Measurements from ENCODE around the gene KRT80. TPM values are rescaled to one million over a fixed set of nuclear protein-coding genes. Genes with fewer than 3 reads are reported as not detected.

Gene KRT80
- polyA plus RNA-seq, 4 donors, result 0.13 to 3.2 (median 0.58) TPM

DNA sequence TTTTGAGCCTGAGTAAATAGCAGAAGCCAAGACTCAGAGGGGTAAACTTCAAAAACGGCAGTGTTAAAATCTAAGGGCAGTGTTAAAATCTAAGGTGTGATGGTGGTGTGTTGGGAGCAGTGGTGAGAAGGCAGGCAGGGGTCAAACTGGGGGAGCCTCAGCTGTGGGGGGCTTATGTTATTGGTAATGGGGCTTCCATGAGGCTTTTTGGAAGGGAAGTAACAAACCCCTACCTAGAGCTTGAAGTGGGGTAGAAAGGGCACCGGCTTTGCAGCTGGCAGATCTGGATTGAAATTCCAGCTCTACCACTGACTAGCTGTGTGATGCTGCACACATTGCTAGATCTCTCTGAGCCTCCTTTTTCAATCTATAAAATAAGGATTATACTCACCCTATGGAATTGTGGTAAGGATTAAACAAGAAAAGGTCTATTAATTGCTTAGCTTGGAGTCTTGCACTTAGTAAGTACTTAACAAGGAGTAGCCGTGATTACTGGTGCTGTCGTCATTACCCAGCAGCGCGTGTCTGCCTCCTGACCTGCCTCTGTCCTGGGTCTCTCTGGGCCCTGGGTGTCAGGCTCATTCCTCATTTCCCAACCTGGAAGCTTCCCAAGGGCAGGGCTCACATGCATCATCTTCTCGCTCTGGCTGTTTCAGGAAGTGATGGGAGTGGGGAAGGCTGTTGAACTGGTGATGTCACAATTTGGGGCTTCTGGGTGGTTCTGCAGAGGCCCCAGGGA is 18.5 kb upstream of the KRT80 start:
- FAIRE-seq (no peak), DNase-seq (no peak)
- Histone ChIP-seq H3K27me3 (ENCODE audit: control insufficient read depth in 3 of 3, insufficient read depth in 3 of 3, low read length in 3 of 3) (no peaks in the 10 kb centered on the region), H3K9me3 (ENCODE audit: control insufficient read depth in 2 of 2, insufficient read depth in 1 of 2, low read depth in 1 of 2, low read length in 1 of 2) (no peaks in the 10 kb centered on the region), H3K4me1 (ENCODE audit: control insufficient read depth in 3 of 3, insufficient read depth in 2 of 3, low read depth in 1 of 3, low read length in 2 of 3) (peaks cover 0 to 23% (median 2%) of the 10 kb centered on the region in 3 donors), H3K27ac (ENCODE audit: low read depth in 1 of 3, low read length in 2 of 3) (no peak overlapping the region), H3K4me3 (ENCODE audit: low read depth in 1 of 3, low read length in 3 of 3) (no peak overlapping the region), H3K36me3 (ENCODE audit: control insufficient read depth in 3 of 3, insufficient read depth in 2 of 3, low read depth in 1 of 3, low read length in 3 of 3) (no peaks in the 10 kb centered on the region)
- WGBS, 3 donors, result 64 to 81% (median 77%) methylated on average over 7 of the region's 7 CpGs

- Histone ChIP-seq H3K27ac (ENCODE audit: low read depth in 1 of 3, low read length in 2 of 3) (no peak overlapping the region), H3K9me3 (ENCODE audit: control insufficient read depth in 2 of 2, insufficient read depth in 1 of 2, low read depth in 1 of 2, low read length in 1 of 2) (no peaks in the 10 kb centered on the region), H3K4me3 (ENCODE audit: low read depth in 1 of 3, low read length in 3 of 3) (no peak overlapping the region), H3K4me1 (ENCODE audit: control insufficient read depth in 3 of 3, insufficient read depth in 2 of 3, low read depth in 1 of 3, low read length in 2 of 3) (peaks cover 0 to 29% (median 2%) of the 10 kb centered on the region in 3 donors), H3K36me3 (ENCODE audit: control insufficient read depth in 3 of 3, insufficient read depth in 2 of 3, low read depth in 1 of 3, low read length in 3 of 3) (no peaks in the 10 kb centered on the region), H3K27me3 (ENCODE audit: control insufficient read depth in 3 of 3, insufficient read depth in 3 of 3, low read length in 3 of 3) (no peaks in the 10 kb centered on the region)
- FAIRE-seq (no peak), DNase-seq (no peak)
- WGBS, 3 donors, result 59 to 69% (median 67%) methylated on average over 8 of the region's 8 CpGs
These were observed 17.5 kb upstream of the KRT80 start for GRCh38 chr12:52209321-52209720.

GRCh38 chr12:52208424-52209165 is 16.8 kb upstream of the KRT80 start:
- H3K4me1 ChIP-seq (ENCODE audit: control insufficient read depth in 3 of 3, insufficient read depth in 2 of 3, low read depth in 1 of 3, low read length in 2 of 3), result peaks cover 0 to 30% (median 2%) of the 10 kb centered on the region in 3 donors
- no peaks in the 10 kb centered on the region for H3K27me3 ChIP-seq (ENCODE audit: control insufficient read depth in 3 of 3, insufficient read depth in 3 of 3, low read length in 3 of 3)
- no peaks in the 10 kb centered on the region for H3K9me3 ChIP-seq (ENCODE audit: control insufficient read depth in 2 of 2, insufficient read depth in 1 of 2, low read depth in 1 of 2, low read length in 1 of 2)
- DNase-seq (no peak), FAIRE-seq (no peak)
- H3K36me3 ChIP-seq (ENCODE audit: control insufficient read depth in 3 of 3, insufficient read depth in 2 of 3, low read depth in 1 of 3, low read length in 3 of 3), result no peaks in the 10 kb centered on the region
- H3K4me3 ChIP-seq (ENCODE audit: low read depth in 1 of 3, low read length in 3 of 3), result no peak overlapping the region
- WGBS, 3 donors, result 29 to 53% (median 41%) methylated on average over 18 of the region's 18 CpGs
- no peak overlapping the region for H3K27ac ChIP-seq (ENCODE audit: low read depth in 1 of 3, low read length in 2 of 3)

GRCh38 chr12:52207895-52208294 is 16.1 kb upstream of the KRT80 start:
- Histone ChIP-seq H3K27me3 (ENCODE audit: control insufficient read depth in 3 of 3, insufficient read depth in 3 of 3, low read length in 3 of 3) (no peaks in the 10 kb centered on the region), H3K4me3 (ENCODE audit: low read depth in 1 of 3, low read length in 3 of 3) (no peak overlapping the region), H3K4me1 (ENCODE audit: control insufficient read depth in 3 of 3, insufficient read depth in 2 of 3, low read depth in 1 of 3, low read length in 2 of 3) (peaks cover 0 to 33% (median 2%) of the 10 kb centered on the region in 3 donors), H3K36me3 (ENCODE audit: control insufficient read depth in 3 of 3, insufficient read depth in 2 of 3, low read depth in 1 of 3, low read length in 3 of 3) (no peaks in the 10 kb centered on the region), H3K27ac (ENCODE audit: low read depth in 1 of 3, low read length in 2 of 3) (no peak overlapping the region), H3K9me3 (ENCODE audit: control insufficient read depth in 2 of 2, insufficient read depth in 1 of 2, low read depth in 1 of 2, low read length in 1 of 2) (no peaks in the 10 kb centered on the region)
- 6 to 38% (median 24%) methylated on average over 10 of the region's 10 CpGs for WGBS, 3 donors
- FAIRE-seq (no peak), DNase-seq (peak; percentile 54 to 62)

- 67 to 86% (median 75%) methylated on average over 2 of the region's 2 CpGs for WGBS, 3 donors
- DNase-seq (no peak), FAIRE-seq (no peak)
- H3K4me3 ChIP-seq (ENCODE audit: low read depth in 1 of 3, low read length in 3 of 3), result no peak overlapping the region
- H3K27ac ChIP-seq (ENCODE audit: low read depth in 1 of 3, low read length in 2 of 3), result no peak overlapping the region
- H3K36me3 ChIP-seq (ENCODE audit: control insufficient read depth in 3 of 3, insufficient read depth in 2 of 3, low read depth in 1 of 3, low read length in 3 of 3), result no peaks in the 10 kb centered on the region
- peaks cover 0 to 39% (median 2%) of the 10 kb centered on the region in 3 donors for H3K4me1 ChIP-seq (ENCODE audit: control insufficient read depth in 3 of 3, insufficient read depth in 2 of 3, low read depth in 1 of 3, low read length in 2 of 3)
- H3K9me3 ChIP-seq (ENCODE audit: control insufficient read depth in 2 of 2, insufficient read depth in 1 of 2, low read depth in 1 of 2, low read length in 1 of 2), result no peaks in the 10 kb centered on the region
- no peaks in the 10 kb centered on the region for H3K27me3 ChIP-seq (ENCODE audit: control insufficient read depth in 3 of 3, insufficient read depth in 3 of 3, low read length in 3 of 3)
These were observed 15.3 kb upstream of the KRT80 start for GRCh38 chr12:52207106-52207505.

GRCh38 chr12:52206304-52207040 is 14.7 kb upstream of the KRT80 start:
- Histone ChIP-seq H3K4me3 (ENCODE audit: low read depth in 1 of 3, low read length in 3 of 3) (no peak overlapping the region), H3K27me3 (ENCODE audit: control insufficient read depth in 3 of 3, insufficient read depth in 3 of 3, low read length in 3 of 3) (no peaks in the 10 kb centered on the region), H3K4me1 (ENCODE audit: control insufficient read depth in 3 of 3, insufficient read depth in 2 of 3, low read depth in 1 of 3, low read length in 2 of 3) (peaks cover 0 to 40% (median 2%) of the 10 kb centered on the region in 3 donors), H3K27ac (ENCODE audit: low read depth in 1 of 3, low read length in 2 of 3) (no peak overlapping the region), H3K9me3 (ENCODE audit: control insufficient read depth in 2 of 2, insufficient read depth in 1 of 2, low read depth in 1 of 2, low read length in 1 of 2) (no peaks in the 10 kb centered on the region), H3K36me3 (ENCODE audit: control insufficient read depth in 3 of 3, insufficient read depth in 2 of 3, low read depth in 1 of 3, low read length in 3 of 3) (no peaks in the 10 kb centered on the region)
- 67 to 83% (median 79%) methylated on average over 7 to 9 of the region's 9 CpGs for WGBS, 3 donors
- FAIRE-seq, result no peak
- DNase-seq, result no peak

- Histone ChIP-seq H3K4me3 (ENCODE audit: low read depth in 1 of 3, low read length in 3 of 3) (no peak overlapping the region), H3K4me1 (ENCODE audit: control insufficient read depth in 3 of 3, insufficient read depth in 2 of 3, low read depth in 1 of 3, low read length in 2 of 3) (peaks cover 0 to 40% (median 2%) of the 10 kb centered on the region in 3 donors), H3K27me3 (ENCODE audit: control insufficient read depth in 3 of 3, insufficient read depth in 3 of 3, low read length in 3 of 3) (no peaks in the 10 kb centered on the region), H3K27ac (ENCODE audit: low read depth in 1 of 3, low read length in 2 of 3) (no peak overlapping the region), H3K9me3 (ENCODE audit: control insufficient read depth in 2 of 2, insufficient read depth in 1 of 2, low read depth in 1 of 2, low read length in 1 of 2) (no peaks in the 10 kb centered on the region), H3K36me3 (ENCODE audit: control insufficient read depth in 3 of 3, insufficient read depth in 2 of 3, low read depth in 1 of 3, low read length in 3 of 3) (no peaks in the 10 kb centered on the region)
- DNase-seq, result peak in 1 of 2 donors; percentile 47
- no peak for FAIRE-seq
- WGBS, 3 donors, result 41 to 72% (median 46%) methylated on average over 4 of the region's 4 CpGs
These were observed 13.9 kb upstream of the KRT80 start for GRCh38 chr12:52205612-52206303.

Data from small intestine (tissue), 7 donors.